ENCODE measurements around the gene TMCO4.

Gene TMCO4

GRCh38 chr1:19690342-19690741 lies 109.4 kb downstream of the TMCO4 start:
- no peak for ATAC-seq
- TF ChIP-seq ZNF565 (CRISPR knock-in tag; conservative IDR thresholded peaks at IDR 0.05; ENCODE audit: low read depth) (no peak), ZC3H10 (CRISPR knock-in tag; IDR thresholded peaks at IDR 0.05) (no peak), RARB (CRISPR knock-in tag; IDR thresholded peaks at IDR 0.05) (no peak), BACH2 (CRISPR knock-in tag; IDR thresholded peaks at IDR 0.05; ENCODE audit: borderline replicate concordance) (no peak), TCF4 (CRISPR knock-in tag; IDR thresholded peaks at IDR 0.05; ENCODE audit: borderline replicate concordance) (no peak), ISL1 (CRISPR knock-in tag; IDR thresholded peaks at IDR 0.05) (no peak)
- TF ChIP-seq, protein P1, sequence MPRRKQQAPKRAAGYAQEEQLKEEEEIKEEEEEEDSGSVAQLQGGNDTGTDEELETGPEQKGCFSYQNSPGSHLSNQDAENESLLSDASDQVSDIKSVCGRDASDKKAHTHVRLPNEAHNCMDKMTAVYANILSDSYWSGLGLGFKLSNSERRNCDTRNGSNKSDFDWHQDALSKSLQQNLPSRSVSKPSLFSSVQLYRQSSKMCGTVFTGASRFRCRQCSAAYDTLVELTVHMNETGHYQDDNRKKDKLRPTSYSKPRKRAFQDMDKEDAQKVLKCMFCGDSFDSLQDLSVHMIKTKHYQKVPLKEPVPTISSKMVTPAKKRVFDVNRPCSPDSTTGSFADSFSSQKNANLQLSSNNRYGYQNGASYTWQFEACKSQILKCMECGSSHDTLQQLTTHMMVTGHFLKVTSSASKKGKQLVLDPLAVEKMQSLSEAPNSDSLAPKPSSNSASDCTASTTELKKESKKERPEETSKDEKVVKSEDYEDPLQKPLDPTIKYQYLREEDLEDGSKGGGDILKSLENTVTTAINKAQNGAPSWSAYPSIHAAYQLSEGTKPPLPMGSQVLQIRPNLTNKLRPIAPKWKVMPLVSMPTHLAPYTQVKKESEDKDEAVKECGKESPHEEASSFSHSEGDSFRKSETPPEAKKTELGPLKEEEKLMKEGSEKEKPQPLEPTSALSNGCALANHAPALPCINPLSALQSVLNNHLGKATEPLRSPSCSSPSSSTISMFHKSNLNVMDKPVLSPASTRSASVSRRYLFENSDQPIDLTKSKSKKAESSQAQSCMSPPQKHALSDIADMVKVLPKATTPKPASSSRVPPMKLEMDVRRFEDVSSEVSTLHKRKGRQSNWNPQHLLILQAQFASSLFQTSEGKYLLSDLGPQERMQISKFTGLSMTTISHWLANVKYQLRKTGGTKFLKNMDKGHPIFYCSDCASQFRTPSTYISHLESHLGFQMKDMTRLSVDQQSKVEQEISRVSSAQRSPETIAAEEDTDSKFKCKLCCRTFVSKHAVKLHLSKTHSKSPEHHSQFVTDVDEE (CRISPR knock-in tag; IDR thresholded peaks at IDR 0.05) = no peak

DNA sequence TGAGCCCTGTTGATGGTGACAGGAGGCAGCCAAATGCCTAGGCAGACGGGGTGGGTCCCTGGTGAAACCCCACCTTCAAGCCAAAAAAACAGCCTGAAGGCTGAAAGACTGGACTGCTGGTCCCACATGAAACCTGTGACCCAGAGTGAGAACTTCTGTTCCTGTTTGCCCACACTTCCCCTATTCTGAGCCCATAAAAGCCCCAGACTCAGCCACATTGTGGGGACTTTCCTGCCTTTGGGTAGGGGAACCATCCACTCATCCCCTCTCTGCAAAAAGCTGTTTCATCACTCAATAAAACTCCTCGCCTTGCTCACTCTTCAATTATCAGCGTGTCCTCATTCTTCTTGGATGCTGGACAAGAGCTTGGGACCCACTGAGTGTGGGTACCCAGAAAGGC lies 109.9 kb downstream of the TMCO4 start:
- TF ChIP-seq ZFP3 (CRISPR knock-in tag; IDR thresholded peaks at IDR 0.05) (no peak), PPARA (CRISPR knock-in tag; IDR thresholded peaks at IDR 0.05; ENCODE audit: borderline replicate concordance) (no peak), CREB5 (CRISPR knock-in tag; IDR thresholded peaks at IDR 0.05; ENCODE audit: low read depth) (no peak), ZNF70 (CRISPR knock-in tag; IDR thresholded peaks at IDR 0.05) (no peak), TOX (CRISPR knock-in tag; IDR thresholded peaks at IDR 0.05; ENCODE audit: borderline replicate concordance) (no peak), TCF4 (CRISPR knock-in tag; IDR thresholded peaks at IDR 0.05; ENCODE audit: borderline replicate concordance) (no peak), ZFP30 (CRISPR knock-in tag; IDR thresholded peaks at IDR 0.05) (no peak), ISL1 (CRISPR knock-in tag; IDR thresholded peaks at IDR 0.05) (no peak), ZNF8 (CRISPR knock-in tag; IDR thresholded peaks at IDR 0.05) (no peak), POU6F1 (CRISPR knock-in tag; IDR thresholded peaks at IDR 0.05; ENCODE audit: borderline replicate concordance, low read depth) (no peak), CSRNP3 (CRISPR knock-in tag; IDR thresholded peaks at IDR 0.05) (no peak), GLIS3 (CRISPR knock-in tag; IDR thresholded peaks at IDR 0.05) (no peak), OSR1 (CRISPR knock-in tag; IDR thresholded peaks at IDR 0.05) (no peak), SNAI2 (CRISPR knock-in tag; IDR thresholded peaks at IDR 0.05) (no peak), CSDC2 (CRISPR knock-in tag; IDR thresholded peaks at IDR 0.05) (no peak)
- TF ChIP-seq, protein P1 (CRISPR knock-in tag; IDR thresholded peaks at IDR 0.05) = no peak
- no peak for ATAC-seq

GRCh38 chr1:19689085-19689757 lies 110.5 kb downstream of the TMCO4 start:
- ATAC-seq = no peak
- TF ChIP-seq ZFP3 (CRISPR knock-in tag; IDR thresholded peaks at IDR 0.05) = no peak
- no peak for TF ChIP-seq CSRNP3 (CRISPR knock-in tag; IDR thresholded peaks at IDR 0.05)
- TF ChIP-seq BACH2 (CRISPR knock-in tag; IDR thresholded peaks at IDR 0.05; ENCODE audit: borderline replicate concordance) = no peak
- no peak for TF ChIP-seq ZFP30 (CRISPR knock-in tag; IDR thresholded peaks at IDR 0.05)
- no peak for TF ChIP-seq GLIS3 (CRISPR knock-in tag; IDR thresholded peaks at IDR 0.05)
- TF ChIP-seq ZNF8 (CRISPR knock-in tag; IDR thresholded peaks at IDR 0.05) = no peak
- TF ChIP-seq CSDC2 (CRISPR knock-in tag; IDR thresholded peaks at IDR 0.05) = no peak
- TF ChIP-seq TOX (CRISPR knock-in tag; IDR thresholded peaks at IDR 0.05; ENCODE audit: borderline replicate concordance) = no peak
- TF ChIP-seq ZNF565 (CRISPR knock-in tag; conservative IDR thresholded peaks at IDR 0.05; ENCODE audit: low read depth) = no peak
- no peak for TF ChIP-seq ESRRG (CRISPR knock-in tag; IDR thresholded peaks at IDR 0.05)
- no peak for TF ChIP-seq ISL1 (CRISPR knock-in tag; IDR thresholded peaks at IDR 0.05)
- TF ChIP-seq SNAI2 (CRISPR knock-in tag; IDR thresholded peaks at IDR 0.05) = no peak
- TF ChIP-seq, protein P1 (CRISPR knock-in tag; IDR thresholded peaks at IDR 0.05) = no peak
- no peak for TF ChIP-seq ZNF70 (CRISPR knock-in tag; IDR thresholded peaks at IDR 0.05)
- TF ChIP-seq PPARA (CRISPR knock-in tag; IDR thresholded peaks at IDR 0.05; ENCODE audit: borderline replicate concordance) = no peak
